ENCODE results near the gene MYH6. TPM values are rescaled to one million over a fixed set of nuclear protein-coding genes. Genes with fewer than 3 reads are reported as not detected.

MYH6 gene
- polyA plus RNA-seq, 3 donors, result 0.07 to 0.17 (median 0.16) TPM

GRCh38 chr14:23358553-23359166 is 49.4 kb downstream of the MYH6 start:
- DNase-seq, result no peak

- DNase-seq, result no peak
Observed at GRCh38 chr14:23358042-23358441, 50.0 kb downstream of the MYH6 start.

- no peak for DNase-seq
Observed at GRCh38 chr14:23357261-23357660, 50.8 kb downstream of the MYH6 start.

GRCh38 chr14:23356662-23357061 is 51.4 kb downstream of the MYH6 start:
- no peak for DNase-seq

- DNase-seq, result no peak
Observed at GRCh38 chr14:23355871-23356435, 52.1 kb downstream of the MYH6 start.

- no peak for DNase-seq
Observed at GRCh38 chr14:23354990-23355389, 53.1 kb downstream of the MYH6 start.

- DNase-seq, result no peak
Observed at GRCh38 chr14:23353433-23353780, 54.7 kb downstream of the MYH6 start.

GRCh38 chr14:23352506-23353432 is 55.3 kb downstream of the MYH6 start, which contains the start of gene SLC22A17:
Gene SLC22A17 (minus strand): TSS chr14:23352887.
- peak; percentile 90 for DNase-seq

GRCh38 chr14:23351681-23352505 is 56.2 kb downstream of the MYH6 start:
- DNase-seq, result peak; percentile 24

- DNase-seq, result no peak
Observed at GRCh38 chr14:23349156-23349845, 58.8 kb downstream of the MYH6 start.

GRCh38 chr14:23348297-23348655 is 59.8 kb downstream of the MYH6 start:
- DNase-seq, result no peak

- no peak for DNase-seq
Observed at GRCh38 chr14:23347406-23348296, 60.4 kb downstream of the MYH6 start.

GRCh38 chr14:23346693-23347405 is 61.2 kb downstream of the MYH6 start:
- DNase-seq, result no peak

GRCh38 chr14:23345987-23346692 is 61.9 kb downstream of the MYH6 start:
- no peak for DNase-seq

GRCh38 chr14:23344481-23344880 is 63.6 kb downstream of the MYH6 start:
- DNase-seq, result no peak

GRCh38 chr14:23339506-23340268 is 68.4 kb downstream of the MYH6 start:
- no peak for DNase-seq

- no peak for DNase-seq
Observed at GRCh38 chr14:23335623-23336022, 72.5 kb downstream of the MYH6 start.

All from renal pelvis (tissue), 4 donors.